Smooth muscle cell (in vitro differentiated cells): ENCODE data around the gene ACKR3. TPM values are rescaled to one million over a fixed set of nuclear protein-coding genes. Genes with fewer than 3 reads are reported as not detected.

Experiments used
- DNase-seq: peaks from one replicate; lab custom pipeline; 2025; ENCODE audit not compliant: unreplicated experiment; lab: John Stamatoyannopoulos, UW
- H2AFZ ChIP-seq: fragments of 200-600 bp; sonication (generic); 2 replicates; pipeline ENCODE4 v1.6.0; 2016; ENCODE audit warnings: antibody characterized with exemption, low read depth, mild to moderate bottlenecking
- H3F3A ChIP-seq: fragments of 200-600 bp; sonication (generic); 2 replicates; pipeline ENCODE4 v1.6.0; 2017; ENCODE audit warnings: antibody characterized with exemption, low read depth
- H3K27ac ChIP-seq: fragments of 200-600 bp; sonication (generic); 2 replicates; pipeline ENCODE4 v1.5.1; 2016; ENCODE audit warnings: low read depth, mild to moderate bottlenecking
- H3K27me3 ChIP-seq: fragments of 200-600 bp; sonication (generic); 2 replicates; pipeline ENCODE4 v1.6.1; 2016; ENCODE audit warnings: low read depth, mild to moderate bottlenecking
- H3K36me3 ChIP-seq: fragments of 200-600 bp; sonication (generic); 2 replicates; pipeline ENCODE4 v1.5.1; 2016; ENCODE audit warnings: low read depth
- H3K4me1 ChIP-seq: fragments of 200-600 bp; sonication (generic); 2 replicates; pipeline ENCODE4 v1.5.1; 2016; ENCODE audit warnings: low read depth
- H3K4me2 ChIP-seq: fragments of 200-600 bp; sonication (generic); 2 replicates; pipeline ENCODE4 v1.6.0; 2016; ENCODE audit warnings: mild to moderate bottlenecking
- H3K4me3 ChIP-seq: fragments of 200-600 bp; sonication (generic); 2 replicates; pipeline ENCODE4 v1.5.1; 2016; ENCODE audit warnings: mild to moderate bottlenecking
- H3K79me2 ChIP-seq: fragments of 200-600 bp; sonication (generic); 2 replicates; pipeline ENCODE4 v1.6.0; 2016; ENCODE audit warnings: low read depth, mild to moderate bottlenecking
- H3K9ac ChIP-seq: fragments of 200-600 bp; sonication (generic); 2 replicates; pipeline ENCODE4 v1.6.0; 2016; ENCODE audit warnings: low read depth
- H3K9me3 ChIP-seq: fragments of 200-600 bp; sonication (generic); replicated peaks from 2 replicates; pipeline ENCODE4 v1.5.1; 2016; ENCODE audit warnings: low read depth
- H4K20me1 ChIP-seq: fragments of 200-600 bp; sonication (generic); 2 replicates; pipeline ENCODE4 v1.6.0; 2016; ENCODE audit warnings: low read depth
- CTCF ChIP-seq: fragments of 200-600 bp; sonication (generic); IDR thresholded peaks from 2 replicates; pipeline ENCODE4 v1.5.1; 2017; ENCODE audit warnings: borderline replicate concordance, mild to moderate bottlenecking, antibody characterized with exemption; ENCODE audit not compliant: insufficient read depth, poor library complexity, severe bottlenecking
- WGBS: methylation state at CpG from one replicate; pipeline ENCODE4 v1.1.7; 2016; ENCODE audit warnings: low lambda C conversion rate; 5-methylcytosine and 5-hydroxymethylcytosine counted together
- polyA plus RNA-seq: library from polyadenylated mRNA; unstranded; fragments of >200 nt; fragmentation: Nextera tagmentation; extraction: Ambion mirVana; gene quantifications from 2 replicates; pipeline ENCODE4 v1.2.1, GENCODE V29; 2016
- total RNA-seq: library from RNA; depleted of rRNA; stranded (reverse); fragments of >200 nt; gene quantifications from 2 replicates; pipeline ENCODE4 v1.2.3, GENCODE V29; 2014

Gene ACKR3
- total and polyA plus RNA-seq, 2 experiments from 2014 or later = 44.6 to 72.5 TPM

GRCh38 chr2:236531195-236531594 lies 38.4 kb upstream of the ACKR3 start:
- Histone ChIP-seq H3K27me3 (no peaks in the 10 kb centered on the region), H4K20me1 (no peaks in the 10 kb centered on the region), H3K36me3 (no peaks in the 10 kb centered on the region), H3K9me3 (no peaks in the 10 kb centered on the region), H3K4me2 (no peak overlapping the region), H3K79me2 (no peaks in the 10 kb centered on the region), H3K4me1 (peaks cover 6% of the 10 kb centered on the region), H3K9ac (no peak overlapping the region), H2AFZ (no peak overlapping the region), H3F3A (peaks cover 6% of the 10 kb centered on the region), H3K27ac (no peak overlapping the region), H3K4me3 (no peak overlapping the region)
- no peak for DNase-seq
- TF ChIP-seq CTCF = no peak
- 93% methylated on average over 7 of the region's 7 CpGs for WGBS

GRCh38 chr2:236531996-236532395 lies 37.6 kb upstream of the ACKR3 start:
- Histone ChIP-seq H4K20me1 (no peaks in the 10 kb centered on the region), H3F3A (peaks cover 1% of the 10 kb centered on the region), H3K4me3 (no peak overlapping the region), H3K79me2 (no peaks in the 10 kb centered on the region), H3K36me3 (no peaks in the 10 kb centered on the region), H3K9ac (no peak overlapping the region), H3K27ac (no peak overlapping the region), H2AFZ (no peak overlapping the region), H3K4me2 (no peak overlapping the region), H3K4me1 (peaks cover 6% of the 10 kb centered on the region), H3K27me3 (no peaks in the 10 kb centered on the region), H3K9me3 (no peaks in the 10 kb centered on the region)
- TF ChIP-seq CTCF = no peak
- 83% methylated on average over 1 of the region's 1 CpG for WGBS
- DNase-seq = no peak

DNA sequence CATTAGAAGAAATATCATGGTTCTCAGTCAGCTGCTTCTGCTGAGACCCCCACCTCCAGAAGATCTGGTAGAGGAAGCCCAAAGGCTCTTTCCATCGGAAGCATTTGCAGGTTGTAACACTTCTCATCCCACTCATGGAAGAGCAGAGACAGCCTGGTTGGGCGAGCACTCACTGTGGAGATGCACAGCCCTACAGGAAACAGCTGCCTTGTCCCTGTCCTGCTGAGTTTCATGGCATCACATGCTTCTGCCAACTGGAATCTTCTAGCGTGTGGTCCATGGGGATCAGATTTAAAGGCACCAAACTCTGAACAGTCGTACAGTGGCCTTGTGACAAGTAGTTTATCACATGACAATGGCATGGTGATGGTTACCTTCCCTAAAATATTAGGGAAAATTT lies 36.3 kb upstream of the ACKR3 start:
- H3K4me3 ChIP-seq = no peak overlapping the region
- H3K4me2 ChIP-seq = no peak overlapping the region
- H3K79me2 ChIP-seq = no peaks in the 10 kb centered on the region
- no peak overlapping the region for H3K27ac ChIP-seq
- H3F3A ChIP-seq = no peaks in the 10 kb centered on the region
- no peaks in the 10 kb centered on the region for H4K20me1 ChIP-seq
- no peak overlapping the region for H3K9ac ChIP-seq
- H2AFZ ChIP-seq = no peak overlapping the region
- no peaks in the 10 kb centered on the region for H3K36me3 ChIP-seq
- no peak for TF ChIP-seq CTCF
- 87% methylated on average over 4 of the region's 4 CpGs for WGBS
- H3K4me1 ChIP-seq = no peaks in the 10 kb centered on the region
- H3K9me3 ChIP-seq = no peaks in the 10 kb centered on the region
- no peaks in the 10 kb centered on the region for H3K27me3 ChIP-seq
- DNase-seq = no peak

- Histone ChIP-seq H2AFZ (no peak overlapping the region), H3K9ac (no peak overlapping the region), H3K79me2 (no peaks in the 10 kb centered on the region), H3K4me1 (no peaks in the 10 kb centered on the region), H3K4me2 (no peak overlapping the region), H3K9me3 (no peaks in the 10 kb centered on the region), H3K27ac (no peak overlapping the region), H3K36me3 (no peaks in the 10 kb centered on the region), H3K27me3 (no peaks in the 10 kb centered on the region), H3F3A (no peaks in the 10 kb centered on the region), H3K4me3 (no peak overlapping the region), H4K20me1 (no peaks in the 10 kb centered on the region)
- DNase-seq = no peak
- TF ChIP-seq CTCF = no peak
- 53% methylated on average over 5 of the region's 5 CpGs for WGBS
These were observed 34.6 kb upstream of the ACKR3 start for GRCh38 chr2:236535024-236535423.
